GM23338 (cell line): ENCODE data around the gene YPEL1. TPM values are rescaled to one million over a fixed set of nuclear protein-coding genes. Genes with fewer than 3 reads are reported as not detected.
A peak's percentile ranks its signal among the peaks of the same experiment; 100 is the strongest.

ENCODE experiments used
- ATAC-seq: fragments of 200-7000 bp; cut with Tn5 transposase; 3 replicates; pipeline ENCODE4 v1.9.1; 2020
- DNase-seq: peaks from one replicate; pipeline ENCODE4 v3.0.0-alpha.2; 2015; ENCODE audit warnings: low spot score
- H2AFZ ChIP-seq: fragments of 200-600 bp; sonication (generic); 2 replicates; pipeline ENCODE4 v1.8.0; 2016; ENCODE audit warnings: antibody characterized with exemption, mild to moderate bottlenecking, moderate library complexity
- H3F3A ChIP-seq: fragments of 200-600 bp; sonication (generic); replicated peaks from 2 replicates; pipeline ENCODE4 v1.8.0; 2017; ENCODE audit warnings: antibody characterized with exemption, mixed run types, low read depth
- H3K27ac ChIP-seq: fragments of 200-600 bp; sonication (generic); 2 replicates; pipeline ENCODE4 v1.6.1; 2016; ENCODE audit warnings: low read depth
- H3K27me3 ChIP-seq: fragments of 200-600 bp; sonication (generic); 2 replicates; pipeline ENCODE4 v1.8.0; 2016; ENCODE audit warnings: mild to moderate bottlenecking, mixed run types, moderate library complexity; ENCODE audit not compliant: insufficient read depth
- H3K36me3 ChIP-seq: fragments of 200-600 bp; sonication (generic); 2 replicates; pipeline ENCODE4 v1.8.0; 2016; ENCODE audit warnings: mild to moderate bottlenecking; ENCODE audit not compliant: insufficient read depth
- H3K4me1 ChIP-seq: fragments of 200-600 bp; sonication (generic); 2 replicates; pipeline ENCODE4 v1.8.0; 2016; ENCODE audit warnings: mild to moderate bottlenecking, moderate library complexity; ENCODE audit not compliant: insufficient read depth
- H3K4me2 ChIP-seq: fragments of 200-600 bp; sonication (generic); 2 replicates; pipeline ENCODE4 v1.7.1; 2017; ENCODE audit warnings: mixed run types
- H3K4me3 ChIP-seq: fragments of 200-600 bp; sonication (generic); 2 replicates; pipeline ENCODE4 v1.6.1; 2016; ENCODE audit warnings: mixed run types
- H3K79me2 ChIP-seq: fragments of 200-600 bp; sonication (generic); replicated peaks from 2 replicates; pipeline ENCODE4 v1.8.0; 2017; ENCODE audit warnings: mild to moderate bottlenecking; ENCODE audit not compliant: insufficient read depth
- H3K9me2 ChIP-seq: fragments of 200-600 bp; sonication (generic); 2 replicates; pipeline ENCODE4 v1.8.0; 2017; ENCODE audit not compliant: insufficient read depth
- H4K20me1 ChIP-seq: fragments of 200-600 bp; sonication (generic); replicated peaks from 2 replicates; pipeline ENCODE4 v1.8.0; 2017; ENCODE audit warnings: mild to moderate bottlenecking; ENCODE audit not compliant: insufficient read depth
- H3K27ac Mint-ChIP-seq: 2 replicates; pipeline ENCODE4 v1.8.0; 2020; ENCODE audit warnings: inconsistent platforms, mild to moderate bottlenecking, moderate library complexity, mixed read lengths
- H3K27me3 Mint-ChIP-seq: 3 replicates; pipeline ENCODE4 v1.8.0; 2022; ENCODE audit warnings: low read depth, mild to moderate bottlenecking, moderate library complexity, mixed read lengths, inconsistent platforms; ENCODE audit not compliant: insufficient read depth, poor library complexity
- H3K36me3 Mint-ChIP-seq: 3 replicates; pipeline ENCODE4 v1.8.0; 2021; ENCODE audit warnings: low read depth, mild to moderate bottlenecking, inconsistent platforms, moderate library complexity, mixed read lengths
- H3K4me1 Mint-ChIP-seq: 3 replicates; pipeline ENCODE4 v1.8.0; 2020; ENCODE audit warnings: mild to moderate bottlenecking, inconsistent platforms, mixed read lengths
- H3K4me3 Mint-ChIP-seq: 3 replicates; pipeline ENCODE4 v1.8.0; 2021; ENCODE audit warnings: moderate library complexity, mild to moderate bottlenecking, inconsistent platforms, mixed read lengths
- H3K9me3 Mint-ChIP-seq: 3 replicates; pipeline ENCODE4 v1.8.0; 2020; ENCODE audit warnings: moderate library complexity, mild to moderate bottlenecking, inconsistent platforms, mixed read lengths
- CREB1 ChIP-seq: fragments of 250-450 bp; sonication (Bioruptor Pico); IDR thresholded peaks from 2 replicates; pipeline ENCODE4 v1.5.0; 2020; ENCODE audit warnings: low read depth, mild to moderate bottlenecking, moderate library complexity
- ETS1 ChIP-seq: IDR thresholded peaks from 2 replicates; pipeline ENCODE4 v1.6.1; 2016; ENCODE audit warnings: antibody characterized with exemption
- EZH2 ChIP-seq: fragments of 200-600 bp; sonication (generic); IDR thresholded peaks from one replicate; pipeline ENCODE4 v1.8.0; 2017; ENCODE audit warnings: antibody characterized with exemption, mild to moderate bottlenecking, low read depth; ENCODE audit not compliant: unreplicated experiment
- EZH2phosphoT487 ChIP-seq: fragments of 200-600 bp; sonication (generic); IDR thresholded peaks from one replicate; pipeline ENCODE4 v1.8.1; 2018; ENCODE audit warnings: antibody characterized with exemption; ENCODE audit not compliant: unreplicated experiment
- JUNB ChIP-seq: IDR thresholded peaks from one replicate; pipeline ENCODE4 v1.6.1; 2016; ENCODE audit warnings: antibody characterized with exemption; ENCODE audit not compliant: unreplicated experiment
- NANOG ChIP-seq: IDR thresholded peaks from 2 replicates; pipeline ENCODE4 v1.6.1; 2016; ENCODE audit warnings: antibody characterized with exemption, borderline replicate concordance
- POLR2AphosphoS5 ChIP-seq: IDR thresholded peaks from 2 replicates; pipeline ENCODE4 v1.6.1; 2016; ENCODE audit warnings: antibody characterized with exemption, low read depth
- STAT1 ChIP-seq: IDR thresholded peaks from one replicate; pipeline ENCODE4 v1.6.1; 2016; ENCODE audit warnings: antibody characterized with exemption; ENCODE audit not compliant: unreplicated experiment
- ZNF114 ChIP-seq: fragments of 250-450 bp; sonication (Bioruptor Pico); IDR thresholded peaks from 2 replicates; pipeline ENCODE4 v1.5.0; 2020; ENCODE audit warnings: mild to moderate bottlenecking, moderate library complexity
- ZNF331 ChIP-seq: fragments of 250-450 bp; sonication (Bioruptor Pico); IDR thresholded peaks from 2 replicates; pipeline ENCODE4 v1.5.0; 2020; ENCODE audit warnings: low read depth, mild to moderate bottlenecking, moderate library complexity
- ZNF462 ChIP-seq: fragments of 250-450 bp; sonication (Bioruptor Pico); IDR thresholded peaks from 2 replicates; pipeline ENCODE4 v1.5.0; 2020; ENCODE audit warnings: mild to moderate bottlenecking, moderate library complexity
- polyA plus RNA-seq: library from polyadenylated mRNA; unstranded; fragments of >200 nt; fragmentation: Nextera tagmentation; extraction: Ambion mirVana; gene quantifications from 2 replicates; pipeline ENCODE4 v1.2.1, GENCODE V29; 2016
- total RNA-seq: library from RNA; depleted of rRNA; stranded (reverse); fragments of >200 nt; shearing (Covaris generic); gene quantifications from 2 replicates; pipeline ENCODE4 v1.2.3, GENCODE V29; 2014
- TF ChIP-seq, protein P1 (sequence below): IDR thresholded peaks from one replicate; pipeline ENCODE4 v1.6.1; 2018; ENCODE audit warnings: antibody characterized with exemption; ENCODE audit not compliant: unreplicated experiment
- TF ChIP-seq, protein P2 (sequence below), 2 experiments: fragments of 200-600 bp in 1 of 2; sonication (generic) in 1 of 2; conservative IDR thresholded peaks; 2 replicates each; pipeline versions ENCODE4 v1.5.1 to v1.6.1; 2016 to 2017; ENCODE audit warnings: antibody characterized with exemption in 2 of 2, low read depth in 2 of 2, mild to moderate bottlenecking in 2 of 2, moderate library complexity in 1 of 2

YPEL1 gene
- total and polyA plus RNA-seq, 2 experiments from 2014 or later: 4.4 to 6.0 TPM

- no peak for TF ChIP-seq EZH2phosphoT487
- no peak for TF ChIP-seq ZNF114
- TF ChIP-seq, protein P1, sequence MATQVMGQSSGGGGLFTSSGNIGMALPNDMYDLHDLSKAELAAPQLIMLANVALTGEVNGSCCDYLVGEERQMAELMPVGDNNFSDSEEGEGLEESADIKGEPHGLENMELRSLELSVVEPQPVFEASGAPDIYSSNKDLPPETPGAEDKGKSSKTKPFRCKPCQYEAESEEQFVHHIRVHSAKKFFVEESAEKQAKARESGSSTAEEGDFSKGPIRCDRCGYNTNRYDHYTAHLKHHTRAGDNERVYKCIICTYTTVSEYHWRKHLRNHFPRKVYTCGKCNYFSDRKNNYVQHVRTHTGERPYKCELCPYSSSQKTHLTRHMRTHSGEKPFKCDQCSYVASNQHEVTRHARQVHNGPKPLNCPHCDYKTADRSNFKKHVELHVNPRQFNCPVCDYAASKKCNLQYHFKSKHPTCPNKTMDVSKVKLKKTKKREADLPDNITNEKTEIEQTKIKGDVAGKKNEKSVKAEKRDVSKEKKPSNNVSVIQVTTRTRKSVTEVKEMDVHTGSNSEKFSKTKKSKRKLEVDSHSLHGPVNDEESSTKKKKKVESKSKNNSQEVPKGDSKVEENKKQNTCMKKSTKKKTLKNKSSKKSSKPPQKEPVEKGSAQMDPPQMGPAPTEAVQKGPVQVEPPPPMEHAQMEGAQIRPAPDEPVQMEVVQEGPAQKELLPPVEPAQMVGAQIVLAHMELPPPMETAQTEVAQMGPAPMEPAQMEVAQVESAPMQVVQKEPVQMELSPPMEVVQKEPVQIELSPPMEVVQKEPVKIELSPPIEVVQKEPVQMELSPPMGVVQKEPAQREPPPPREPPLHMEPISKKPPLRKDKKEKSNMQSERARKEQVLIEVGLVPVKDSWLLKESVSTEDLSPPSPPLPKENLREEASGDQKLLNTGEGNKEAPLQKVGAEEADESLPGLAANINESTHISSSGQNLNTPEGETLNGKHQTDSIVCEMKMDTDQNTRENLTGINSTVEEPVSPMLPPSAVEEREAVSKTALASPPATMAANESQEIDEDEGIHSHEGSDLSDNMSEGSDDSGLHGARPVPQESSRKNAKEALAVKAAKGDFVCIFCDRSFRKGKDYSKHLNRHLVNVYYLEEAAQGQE: no peak
- TF ChIP-seq ZNF331: no peak
- TF ChIP-seq JUNB: no peak
- no peak for TF ChIP-seq STAT1
- no peak for TF ChIP-seq ETS1
- TF ChIP-seq, protein P2, sequence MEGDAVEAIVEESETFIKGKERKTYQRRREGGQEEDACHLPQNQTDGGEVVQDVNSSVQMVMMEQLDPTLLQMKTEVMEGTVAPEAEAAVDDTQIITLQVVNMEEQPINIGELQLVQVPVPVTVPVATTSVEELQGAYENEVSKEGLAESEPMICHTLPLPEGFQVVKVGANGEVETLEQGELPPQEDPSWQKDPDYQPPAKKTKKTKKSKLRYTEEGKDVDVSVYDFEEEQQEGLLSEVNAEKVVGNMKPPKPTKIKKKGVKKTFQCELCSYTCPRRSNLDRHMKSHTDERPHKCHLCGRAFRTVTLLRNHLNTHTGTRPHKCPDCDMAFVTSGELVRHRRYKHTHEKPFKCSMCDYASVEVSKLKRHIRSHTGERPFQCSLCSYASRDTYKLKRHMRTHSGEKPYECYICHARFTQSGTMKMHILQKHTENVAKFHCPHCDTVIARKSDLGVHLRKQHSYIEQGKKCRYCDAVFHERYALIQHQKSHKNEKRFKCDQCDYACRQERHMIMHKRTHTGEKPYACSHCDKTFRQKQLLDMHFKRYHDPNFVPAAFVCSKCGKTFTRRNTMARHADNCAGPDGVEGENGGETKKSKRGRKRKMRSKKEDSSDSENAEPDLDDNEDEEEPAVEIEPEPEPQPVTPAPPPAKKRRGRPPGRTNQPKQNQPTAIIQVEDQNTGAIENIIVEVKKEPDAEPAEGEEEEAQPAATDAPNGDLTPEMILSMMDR (conservative IDR thresholded peaks at IDR 0.05; ENCODE audit: low read depth in 2 of 2): no peak
- TF ChIP-seq NANOG: no peak
- no peak for TF ChIP-seq ZNF462
- no peak for TF ChIP-seq CREB1 (CRISPR knock-in tag)
- no peak for TF ChIP-seq POLR2AphosphoS5
- TF ChIP-seq EZH2: no peak
These were observed 84.6 kb downstream of the YPEL1 start for GRCh38 chr22:21650823-21651520.

More at GRCh38 chr22:21650823-21651520, 84.6 kb downstream of the YPEL1 start:
- peaks cover 37% of the 10 kb centered on the region for H3K36me3 Mint-ChIP-seq
- H3K9me3 Mint-ChIP-seq: no peaks in the 10 kb centered on the region
- H3K9me2 ChIP-seq: no peaks in the 10 kb centered on the region
- H2AFZ ChIP-seq: peak overlapping the region; percentile 95
- H3K27me3 Mint-ChIP-seq: peaks cover 10% of the 10 kb centered on the region
- peaks cover 19% of the 10 kb centered on the region for H3K4me1 ChIP-seq
- H3K27me3 ChIP-seq: no peaks in the 10 kb centered on the region
- peak overlapping the region; percentile 97 for H3K27ac Mint-ChIP-seq
- H3K4me1 Mint-ChIP-seq: peaks cover 21% of the 10 kb centered on the region; the same call in 2 of the 3 replicates
- H3K4me2 ChIP-seq: peak overlapping the region; percentile 87
- peak; percentile 40 for DNase-seq
- H3K4me3 ChIP-seq: peak overlapping the region; percentile 62
- no peaks in the 10 kb centered on the region; the same call in 1 of the 2 replicates for H4K20me1 ChIP-seq
- ATAC-seq: peak; percentile 8
- H3K27ac ChIP-seq: peak overlapping the region; percentile 88
- peaks cover 36% of the 10 kb centered on the region for H3F3A ChIP-seq
- peak overlapping the region; percentile 94 for H3K4me3 Mint-ChIP-seq
- H3K36me3 ChIP-seq: peaks cover 13% of the 10 kb centered on the region; the same call in 1 of the 2 replicates
- H3K79me2 ChIP-seq: peaks cover 7% of the 10 kb centered on the region
